OCI-LY1 (cell line): ENCODE results near the gene CCBE1.

Experiments used
- H2AFZ ChIP-seq: fragments of 200-600 bp; sonication (generic), shearing (Covaris generic); 2 replicates; pipeline ENCODE4 v1.6.0; 2014; ENCODE audit warnings: antibody characterized with exemption, mild to moderate bottlenecking, low read length
- H3F3A ChIP-seq: fragments of 200-600 bp; sonication (generic), shearing (Covaris generic); 2 replicates; pipeline ENCODE4 v1.6.0; 2014; ENCODE audit warnings: mild to moderate bottlenecking, antibody characterized with exemption, low read length, moderate library complexity; ENCODE audit not compliant: insufficient read depth
- H3K27ac ChIP-seq: fragments of 200-600 bp; sonication (generic); 2 replicates; pipeline ENCODE4 v1.5.1; 2014; ENCODE audit warnings: low read length, mixed run types, mild to moderate bottlenecking, low read depth; ENCODE audit not compliant: poor library complexity, severe bottlenecking
- H3K27me3 ChIP-seq: fragments of 200-600 bp; sonication (generic); 2 replicates; pipeline ENCODE4 v1.6.0; 2014; ENCODE audit warnings: antibody characterized with exemption, mild to moderate bottlenecking, low read length, moderate library complexity; ENCODE audit not compliant: insufficient read depth
- H3K36me3 ChIP-seq: fragments of 200-600 bp; sonication (generic); 2 replicates; pipeline ENCODE4 v1.6.1; 2014; ENCODE audit warnings: mild to moderate bottlenecking, antibody characterized with exemption, low read length, moderate library complexity, mixed read lengths; ENCODE audit not compliant: insufficient read depth
- H3K4me1 ChIP-seq: fragments of 200-600 bp; sonication (generic); 2 replicates; pipeline ENCODE4 v1.5.1; 2014; ENCODE audit warnings: mild to moderate bottlenecking, low read length, moderate library complexity; ENCODE audit not compliant: insufficient read depth, severe bottlenecking
- H3K4me2 ChIP-seq: fragments of 200-600 bp; sonication (generic), shearing (Covaris generic); 2 replicates; pipeline ENCODE4 v1.6.1; 2014; ENCODE audit warnings: low read length
- H3K4me3 ChIP-seq: fragments of 200-600 bp; sonication (generic); 2 replicates; pipeline ENCODE4 v1.5.1; 2014; ENCODE audit warnings: low read length, low read depth, mild to moderate bottlenecking, mixed read lengths; ENCODE audit not compliant: poor library complexity, severe bottlenecking
- H3K79me2 ChIP-seq: fragments of 200-600 bp; shearing (Covaris generic); 2 replicates; pipeline ENCODE4 v1.6.1; 2016; ENCODE audit warnings: mixed run types, low read length, mixed read lengths; ENCODE audit not compliant: insufficient read depth
- H3K9ac ChIP-seq: fragments of 200-600 bp; sonication (generic), shearing (Covaris generic); 2 replicates; pipeline ENCODE4 v1.6.1; 2014; ENCODE audit warnings: mild to moderate bottlenecking, low read length, mixed read lengths
- H3K9me2 ChIP-seq: fragments of 200-600 bp; sonication (generic), shearing (Covaris generic); 2 replicates; pipeline ENCODE4 v1.6.1; 2014; ENCODE audit warnings: low read depth, mild to moderate bottlenecking, low read length, mixed read lengths
- H3K9me3 ChIP-seq: fragments of 200-600 bp; shearing (Covaris generic); 2 replicates; pipeline ENCODE4 v1.6.1; 2014; ENCODE audit warnings: low read length, mixed read lengths
- H4K20me1 ChIP-seq: fragments of 200-600 bp; sonication (generic), shearing (Covaris generic); 2 replicates; pipeline ENCODE4 v1.6.0; 2016; ENCODE audit warnings: mild to moderate bottlenecking, low read length; ENCODE audit not compliant: insufficient read depth
- EZH2 ChIP-seq: fragments of 200-600 bp; sonication (generic), shearing (Covaris generic); IDR thresholded peaks from 2 replicates; pipeline ENCODE4 v1.8.0; 2017; ENCODE audit warnings: borderline replicate concordance, mixed run types, mild to moderate bottlenecking, antibody characterized with exemption, low read length, moderate library complexity, mixed read lengths
- TF ChIP-seq, protein P1 (sequence below): fragments of 200-600 bp; sonication (generic), shearing (Covaris generic); IDR thresholded peaks from 2 replicates; pipeline ENCODE4 v1.5.1; 2017; ENCODE audit warnings: mild to moderate bottlenecking, antibody characterized with exemption, low read length, moderate library complexity, mixed read lengths

The CCBE1 gene

DNA sequence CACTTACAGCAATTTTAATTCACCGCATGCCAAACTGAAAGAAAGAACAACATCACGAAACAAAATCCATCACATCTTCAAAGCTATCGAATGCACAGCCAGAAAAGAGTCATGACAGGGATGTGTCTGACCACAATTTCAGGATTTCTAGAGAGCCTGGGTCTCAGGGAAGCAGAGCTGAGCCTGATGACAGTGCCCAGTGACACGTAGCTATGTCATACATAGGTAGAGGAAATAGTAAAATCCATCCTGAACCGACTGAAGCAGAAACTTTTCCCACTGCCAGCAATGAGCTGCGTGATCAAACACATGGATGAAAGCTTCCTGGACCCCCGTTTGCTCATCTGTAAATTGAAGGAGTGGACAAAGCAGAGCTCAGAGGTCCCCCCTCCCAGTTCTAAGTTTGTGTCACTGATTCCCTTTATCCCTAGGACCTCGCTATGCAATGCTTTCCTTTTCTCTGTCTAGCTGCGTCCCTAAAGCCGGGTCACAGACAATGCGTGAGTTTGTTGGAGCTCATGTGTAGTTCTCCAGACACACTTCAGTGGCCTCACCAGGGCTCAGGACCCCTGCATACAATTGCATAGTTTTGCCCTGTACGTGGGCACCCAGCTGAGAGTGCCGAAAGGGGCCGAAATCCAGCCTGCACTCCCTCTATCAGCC, 37.6 kb downstream of the CCBE1 start:
- H4K20me1 ChIP-seq, result no peaks in the 10 kb centered on the region
- H3K36me3 ChIP-seq, result no peaks in the 10 kb centered on the region
- H3K9me3 ChIP-seq, result no peaks in the 10 kb centered on the region
- no peak overlapping the region for H3K4me3 ChIP-seq
- H3K79me2 ChIP-seq, result no peaks in the 10 kb centered on the region
- no peak overlapping the region for H3K9ac ChIP-seq
- H3F3A ChIP-seq, result no peaks in the 10 kb centered on the region
- no peak overlapping the region for H3K4me2 ChIP-seq
- no peak for TF ChIP-seq EZH2
- TF ChIP-seq, protein P1, sequence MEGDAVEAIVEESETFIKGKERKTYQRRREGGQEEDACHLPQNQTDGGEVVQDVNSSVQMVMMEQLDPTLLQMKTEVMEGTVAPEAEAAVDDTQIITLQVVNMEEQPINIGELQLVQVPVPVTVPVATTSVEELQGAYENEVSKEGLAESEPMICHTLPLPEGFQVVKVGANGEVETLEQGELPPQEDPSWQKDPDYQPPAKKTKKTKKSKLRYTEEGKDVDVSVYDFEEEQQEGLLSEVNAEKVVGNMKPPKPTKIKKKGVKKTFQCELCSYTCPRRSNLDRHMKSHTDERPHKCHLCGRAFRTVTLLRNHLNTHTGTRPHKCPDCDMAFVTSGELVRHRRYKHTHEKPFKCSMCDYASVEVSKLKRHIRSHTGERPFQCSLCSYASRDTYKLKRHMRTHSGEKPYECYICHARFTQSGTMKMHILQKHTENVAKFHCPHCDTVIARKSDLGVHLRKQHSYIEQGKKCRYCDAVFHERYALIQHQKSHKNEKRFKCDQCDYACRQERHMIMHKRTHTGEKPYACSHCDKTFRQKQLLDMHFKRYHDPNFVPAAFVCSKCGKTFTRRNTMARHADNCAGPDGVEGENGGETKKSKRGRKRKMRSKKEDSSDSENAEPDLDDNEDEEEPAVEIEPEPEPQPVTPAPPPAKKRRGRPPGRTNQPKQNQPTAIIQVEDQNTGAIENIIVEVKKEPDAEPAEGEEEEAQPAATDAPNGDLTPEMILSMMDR, result no peak
- H3K27ac ChIP-seq, result no peak overlapping the region
- H3K4me1 ChIP-seq, result no peaks in the 10 kb centered on the region
- H3K9me2 ChIP-seq, result no peaks in the 10 kb centered on the region
- H2AFZ ChIP-seq, result no peak overlapping the region
- no peaks in the 10 kb centered on the region for H3K27me3 ChIP-seq

DNA sequence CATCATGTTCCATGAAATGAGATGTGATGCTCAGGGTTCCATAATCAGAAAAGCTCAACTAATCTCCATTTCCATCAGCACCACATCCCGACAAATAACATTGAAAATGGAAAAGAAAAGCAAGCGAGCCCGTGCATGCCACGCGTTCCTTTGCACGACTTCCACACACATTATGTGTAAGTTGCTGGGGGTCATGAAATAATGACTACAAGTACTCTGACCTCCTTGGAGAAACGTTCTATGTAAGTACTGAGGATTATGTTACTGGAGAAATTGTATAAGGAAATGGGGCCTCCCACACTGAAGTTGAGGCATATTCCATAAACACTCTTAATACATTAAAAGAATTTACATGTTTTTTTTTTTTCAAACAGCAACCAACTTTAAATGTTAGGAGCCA, 38.3 kb downstream of the CCBE1 start:
- Histone ChIP-seq H3K27me3 (no peaks in the 10 kb centered on the region), H3K4me3 (no peak overlapping the region), H3K4me1 (no peaks in the 10 kb centered on the region), H3F3A (no peaks in the 10 kb centered on the region), H4K20me1 (no peaks in the 10 kb centered on the region), H3K27ac (no peak overlapping the region), H3K9me2 (no peaks in the 10 kb centered on the region), H3K9ac (no peak overlapping the region), H3K9me3 (no peaks in the 10 kb centered on the region), H3K36me3 (no peaks in the 10 kb centered on the region), H3K4me2 (no peak overlapping the region), H2AFZ (no peak overlapping the region), H3K79me2 (no peaks in the 10 kb centered on the region)
- no peak for TF ChIP-seq EZH2
- TF ChIP-seq, protein P1, result no peak

DNA sequence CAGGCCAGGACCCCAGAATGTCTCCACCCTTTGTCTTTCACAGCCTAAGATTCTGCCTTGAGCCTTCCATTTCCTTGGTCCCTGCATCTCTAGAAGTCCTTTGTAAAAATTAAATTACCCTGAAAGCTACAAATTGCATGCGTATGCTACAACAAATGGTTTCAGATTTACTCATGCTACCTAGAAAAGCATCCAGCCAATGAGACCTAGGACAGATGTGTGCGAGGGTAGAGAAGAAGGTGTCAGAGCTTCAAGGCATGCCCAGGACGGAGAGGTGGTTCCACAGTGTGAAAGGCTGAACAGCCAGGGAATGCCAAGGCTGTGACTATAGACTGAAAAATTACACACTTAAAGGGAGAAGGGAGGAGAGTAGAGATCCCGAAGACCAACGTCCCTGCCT, 40.2 kb downstream of the CCBE1 start:
- H3K9me2 ChIP-seq, result no peaks in the 10 kb centered on the region
- no peaks in the 10 kb centered on the region for H3F3A ChIP-seq
- H3K9ac ChIP-seq, result no peak overlapping the region
- H3K4me3 ChIP-seq, result no peak overlapping the region
- no peaks in the 10 kb centered on the region for H3K79me2 ChIP-seq
- no peak overlapping the region for H2AFZ ChIP-seq
- no peak for TF ChIP-seq EZH2
- H4K20me1 ChIP-seq, result no peaks in the 10 kb centered on the region
- no peak overlapping the region for H3K27ac ChIP-seq
- no peaks in the 10 kb centered on the region for H3K9me3 ChIP-seq
- no peaks in the 10 kb centered on the region for H3K27me3 ChIP-seq
- no peak overlapping the region for H3K4me2 ChIP-seq
- H3K4me1 ChIP-seq, result no peaks in the 10 kb centered on the region
- H3K36me3 ChIP-seq, result no peaks in the 10 kb centered on the region

DNA sequence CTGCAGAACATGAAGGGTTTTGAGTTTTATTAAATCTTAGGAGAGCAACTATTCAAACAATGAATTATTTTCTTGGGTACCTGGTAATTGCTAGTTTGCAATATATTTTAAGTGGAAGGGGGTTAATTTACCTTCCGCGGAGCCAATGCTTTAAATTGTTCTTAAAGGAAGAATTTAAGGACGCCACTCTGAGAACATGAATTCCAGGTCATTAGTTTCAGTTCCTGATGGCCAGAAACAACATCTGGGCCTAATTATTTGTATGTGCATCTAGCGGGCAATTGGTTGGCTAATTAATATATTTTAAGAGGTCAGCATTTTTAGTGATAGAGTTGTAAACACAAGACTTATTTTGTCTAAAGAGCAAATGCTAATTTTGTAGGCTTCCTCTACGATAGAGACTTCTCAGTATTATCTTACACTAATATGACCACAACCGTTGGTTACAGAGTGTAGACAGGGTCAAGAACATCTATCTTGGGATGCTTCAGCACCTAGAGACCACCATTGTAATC, 40.8 kb downstream of the CCBE1 start:
- Histone ChIP-seq H2AFZ (no peak overlapping the region), H3K9me3 (no peaks in the 10 kb centered on the region), H3K9ac (no peak overlapping the region), H4K20me1 (no peaks in the 10 kb centered on the region), H3K27ac (no peak overlapping the region), H3K4me1 (no peaks in the 10 kb centered on the region), H3K36me3 (no peaks in the 10 kb centered on the region), H3K27me3 (no peaks in the 10 kb centered on the region), H3K79me2 (no peaks in the 10 kb centered on the region), H3K9me2 (no peaks in the 10 kb centered on the region), H3K4me3 (no peak overlapping the region), H3F3A (no peaks in the 10 kb centered on the region), H3K4me2 (no peak overlapping the region)
- TF ChIP-seq, protein P1, result no peak
- TF ChIP-seq EZH2, result no peak
